Measurements from ENCODE around the gene TAS2R31. TPM values are rescaled to one million over a fixed set of nuclear protein-coding genes. Genes with fewer than 3 reads are reported as not detected.

The TAS2R31 gene
- total RNA-seq, 1 experiment from 2014 or later, result 1.7 TPM

DNA sequence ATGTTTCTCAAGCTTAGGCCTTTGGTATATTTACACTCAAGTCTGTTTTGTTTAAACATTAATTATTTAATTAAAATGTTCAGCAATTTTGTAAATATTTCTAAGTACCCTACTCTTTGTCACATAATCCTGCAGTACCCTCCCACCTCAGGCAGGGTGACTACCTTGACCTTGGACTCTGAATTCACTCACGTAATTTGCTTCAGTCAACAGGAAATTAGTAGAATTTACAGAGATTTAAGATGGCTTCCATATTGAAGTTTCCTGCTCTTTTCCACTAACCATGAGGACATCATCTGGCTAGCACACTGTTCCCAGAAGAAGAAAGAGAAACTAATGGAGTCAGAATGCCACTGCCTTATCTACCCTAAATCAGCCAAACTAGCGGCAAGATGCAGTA is 7.8 kb downstream of the TAS2R31 start (continued):
- TF ChIP-seq ZBTB33 (IDR thresholded peaks at IDR 0.05; ENCODE audit: extremely low read depth, insufficient replicate concordance, low read length), result no peak
- no peak for TF ChIP-seq SRF (IDR thresholded peaks at IDR 0.05; ENCODE audit: low read depth)
- TF ChIP-seq YY1 (IDR thresholded peaks at IDR 0.05; ENCODE audit: extremely low read depth, insufficient replicate concordance, low read depth, low read length), result no peak

- Histone ChIP-seq H3K79me2 (ENCODE audit: insufficient read depth, low read length) (0 out of 2 replicates have a peak, but pooled peaks cover 4% of the 10 kb centered on the region), H3K4me1 (ENCODE audit: control insufficient read depth in 1 of 2, insufficient read depth in 2 of 2, low read length in 2 of 2) (no peaks in the 10 kb centered on the region), H4K20me1 (ENCODE audit: insufficient read depth) (no peaks in the 10 kb centered on the region), H2AFZ (ENCODE audit: low read depth, low read length, poor library complexity, severe bottlenecking) (no peak within 1 kb of the TSS), H3K9ac (ENCODE audit: low read length) (no peak within 1 kb of the TSS), H3K27me3 (ENCODE audit: insufficient read depth, low read length) (no peaks in the 10 kb centered on the region), H3K9me2 (ENCODE audit: insufficient read depth) (no peaks in the 10 kb centered on the region), H3K4me2 (ENCODE audit: low read length) (no peak within 1 kb of the TSS), H3K36me3 (ENCODE audit: control insufficient read depth in 1 of 2, insufficient read depth in 2 of 2, low read length in 2 of 2) (peaks cover 0 to under 1% of the 10 kb centered on the region in 2 experiments; a peak in 1 of 4 replicates), H3K27ac (ENCODE audit: low read depth, low read length) (no peak within 1 kb of the TSS), H3K9me3 (ENCODE audit: control insufficient read depth in 1 of 2, insufficient read depth in 1 of 2, low read depth in 1 of 2, low read length in 2 of 2) (no peaks in the 10 kb centered on the region), H3K4me3 (replicated peaks in 1 of 2; ENCODE audit: low read depth in 1 of 2, low read length in 2 of 2) (no peak within 1 kb of the TSS)
- ChIA-PET POLR2A (no interaction called here), CTCF (no interaction called here), RAD21 (ENCODE audit: low non-redundant PET in 1 of 2, low total read pairs in 2 of 2, uncharacterized antibody in 2 of 2, unreplicated experiment in 2 of 2) (no interaction called here)
- no peak for TF ChIP-seq SP1 (IDR thresholded peaks at IDR 0.05; ENCODE audit: low read depth)
- no peak for TF ChIP-seq CBX3 (IDR thresholded peaks at IDR 0.05; ENCODE audit: low read depth)
- TF ChIP-seq, protein P1, sequence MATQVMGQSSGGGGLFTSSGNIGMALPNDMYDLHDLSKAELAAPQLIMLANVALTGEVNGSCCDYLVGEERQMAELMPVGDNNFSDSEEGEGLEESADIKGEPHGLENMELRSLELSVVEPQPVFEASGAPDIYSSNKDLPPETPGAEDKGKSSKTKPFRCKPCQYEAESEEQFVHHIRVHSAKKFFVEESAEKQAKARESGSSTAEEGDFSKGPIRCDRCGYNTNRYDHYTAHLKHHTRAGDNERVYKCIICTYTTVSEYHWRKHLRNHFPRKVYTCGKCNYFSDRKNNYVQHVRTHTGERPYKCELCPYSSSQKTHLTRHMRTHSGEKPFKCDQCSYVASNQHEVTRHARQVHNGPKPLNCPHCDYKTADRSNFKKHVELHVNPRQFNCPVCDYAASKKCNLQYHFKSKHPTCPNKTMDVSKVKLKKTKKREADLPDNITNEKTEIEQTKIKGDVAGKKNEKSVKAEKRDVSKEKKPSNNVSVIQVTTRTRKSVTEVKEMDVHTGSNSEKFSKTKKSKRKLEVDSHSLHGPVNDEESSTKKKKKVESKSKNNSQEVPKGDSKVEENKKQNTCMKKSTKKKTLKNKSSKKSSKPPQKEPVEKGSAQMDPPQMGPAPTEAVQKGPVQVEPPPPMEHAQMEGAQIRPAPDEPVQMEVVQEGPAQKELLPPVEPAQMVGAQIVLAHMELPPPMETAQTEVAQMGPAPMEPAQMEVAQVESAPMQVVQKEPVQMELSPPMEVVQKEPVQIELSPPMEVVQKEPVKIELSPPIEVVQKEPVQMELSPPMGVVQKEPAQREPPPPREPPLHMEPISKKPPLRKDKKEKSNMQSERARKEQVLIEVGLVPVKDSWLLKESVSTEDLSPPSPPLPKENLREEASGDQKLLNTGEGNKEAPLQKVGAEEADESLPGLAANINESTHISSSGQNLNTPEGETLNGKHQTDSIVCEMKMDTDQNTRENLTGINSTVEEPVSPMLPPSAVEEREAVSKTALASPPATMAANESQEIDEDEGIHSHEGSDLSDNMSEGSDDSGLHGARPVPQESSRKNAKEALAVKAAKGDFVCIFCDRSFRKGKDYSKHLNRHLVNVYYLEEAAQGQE (IDR thresholded peaks at IDR 0.05; ENCODE audit: low read depth), result no peak
- no peak for TF ChIP-seq YY1 (IDR thresholded peaks at IDR 0.05; ENCODE audit: extremely low read depth, insufficient replicate concordance, low read depth, low read length)
- TF ChIP-seq RAD21 (IDR thresholded peaks at IDR 0.05; ENCODE audit: low read depth), result no peak
- no peak for TF ChIP-seq JUND (IDR thresholded peaks at IDR 0.05)
- TF ChIP-seq ZFX (IDR thresholded peaks at IDR 0.05), result no peak
- no peak for TF ChIP-seq ATF3 (IDR thresholded peaks at IDR 0.05)
- DNase-seq (ENCODE audit: low read depth, low spot score) (no peak), ATAC-seq (no peak)
- no TSS peak for BruUV-seq (replicated peaks)
- intact Hi-C loops (cut with micrococcal nuclease), result no loop called here
Measured at GRCh38 chr12:11022520-11022919, 8.7 kb downstream of the TAS2R31 start, which contains the start of gene TAS2R19. TSS of gene TAS2R19 (minus strand) at chr12:11022620. CDS start at chr12:11022571, 49 bp downstream.

All from HCT116 (cell line).